GM10847 (cell line): ENCODE measurements around the gene RNASE8.

Experiments
- POLR2A ChIP-seq: IDR thresholded peaks from 2 replicates; pipeline ENCODE4 v1.6.1; 2011; ENCODE audit not compliant: insufficient read length; ENCODE audit errors: extremely low read depth

Gene RNASE8

DNA sequence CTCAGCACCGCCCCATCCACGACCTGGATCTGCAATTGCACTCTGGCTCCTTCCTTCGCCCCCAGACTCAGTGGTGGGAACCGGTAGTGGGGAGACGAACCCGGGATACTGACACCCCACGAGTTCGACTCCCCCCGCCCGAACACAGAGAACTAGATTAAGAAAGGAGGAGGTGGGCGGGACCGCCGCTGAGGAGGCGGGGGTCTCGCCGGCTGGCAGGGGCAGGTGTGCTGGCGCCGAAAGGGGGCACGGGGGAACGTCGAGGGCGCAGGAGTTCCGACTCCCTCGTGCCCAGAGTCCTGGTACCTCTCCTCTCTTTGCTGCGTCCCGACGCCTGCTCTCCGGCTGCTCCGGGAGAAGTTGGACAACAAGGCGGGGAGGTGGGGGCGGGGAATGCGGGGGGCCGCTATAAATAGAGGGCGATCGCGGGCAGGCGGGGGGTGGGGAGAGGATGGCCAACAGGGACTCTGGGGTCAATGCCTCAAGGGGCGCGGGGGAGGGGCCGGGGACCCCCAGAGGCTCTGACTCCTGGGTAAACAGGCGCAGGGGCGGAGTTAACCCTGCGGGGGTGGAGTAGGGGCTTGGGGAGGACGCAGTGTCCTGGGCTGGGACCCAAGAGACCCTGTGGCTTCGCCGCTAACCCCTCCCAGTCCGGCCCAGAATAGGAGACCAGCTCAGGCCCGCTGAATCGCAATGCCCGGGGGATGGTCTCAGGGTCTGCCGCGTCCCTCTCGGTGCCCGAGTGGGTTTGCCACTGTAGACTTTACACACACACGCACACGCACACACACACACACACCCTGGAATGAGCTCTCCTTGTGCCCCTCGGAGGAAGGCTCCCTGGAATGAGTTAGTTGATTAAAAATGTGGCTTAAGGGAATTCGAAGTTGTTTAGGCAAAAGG lies 32.0 kb upstream of the RNASE8 start:
- TF ChIP-seq POLR2A: no peak

DNA sequence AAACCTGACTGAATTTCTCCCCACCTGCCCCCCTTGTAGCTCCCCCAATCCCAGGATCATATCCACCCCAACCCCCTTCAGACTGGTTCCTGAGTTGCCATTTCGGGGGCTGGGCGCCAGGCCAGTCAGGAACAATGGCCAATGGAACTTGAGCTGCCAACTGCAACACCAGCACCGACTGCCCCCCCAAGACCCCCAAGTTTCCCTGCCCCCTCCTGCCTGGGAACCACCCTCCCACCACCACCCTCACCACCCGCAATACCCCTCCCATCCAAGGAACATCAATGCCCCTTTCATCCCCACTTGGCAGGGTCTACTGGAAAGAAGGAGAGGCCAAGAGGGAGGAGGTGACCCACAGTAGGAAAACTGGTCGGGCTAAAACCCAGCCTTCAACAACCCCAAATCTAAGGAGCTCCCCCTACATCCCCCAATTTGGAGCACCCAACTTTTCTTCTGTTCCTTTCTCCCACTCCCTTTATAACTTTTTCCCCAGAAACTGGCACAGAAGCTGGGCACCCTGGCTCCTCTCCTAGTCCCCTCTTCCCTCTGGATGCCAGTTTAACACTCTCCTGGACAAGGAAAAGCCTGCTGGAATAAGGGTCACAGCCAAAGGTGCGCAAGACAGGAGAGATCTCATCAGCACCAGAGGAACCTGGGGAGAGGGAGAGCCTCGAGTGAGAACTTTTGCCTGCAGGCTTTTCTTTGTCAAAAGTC lies 31.2 kb upstream of the RNASE8 start:
- no peak for TF ChIP-seq POLR2A

DNA sequence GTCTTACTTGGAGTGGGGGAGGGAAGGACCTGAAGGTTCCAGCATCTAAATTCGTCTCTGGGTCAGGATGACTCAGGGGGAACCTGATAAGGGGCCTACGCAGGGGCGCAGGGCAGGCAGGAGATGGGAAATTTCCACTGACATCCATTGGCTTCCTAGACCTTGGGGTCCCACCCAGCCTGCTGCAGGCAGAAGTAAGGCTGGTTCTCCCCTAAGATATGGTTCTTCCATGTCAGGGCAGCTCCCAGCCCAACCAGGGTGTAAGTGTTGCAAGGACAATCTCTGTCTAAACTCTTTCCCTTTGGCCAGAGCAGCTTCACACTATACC lies 30.7 kb upstream of the RNASE8 start:
- TF ChIP-seq POLR2A: no peak

- no peak for TF ChIP-seq POLR2A
These were observed 27.7 kb upstream of the RNASE8 start, which contains the start of gene TPPP2 for GRCh38 chr14:21029917-21030316. Gene TPPP2 (plus strand): TSS chr14:21030217. CDS start chr14:21030582, 365 bp downstream.

- TF ChIP-seq POLR2A: no peak
These were observed 27.1 kb upstream of the RNASE8 start for GRCh38 chr14:21030531-21030930.

DNA sequence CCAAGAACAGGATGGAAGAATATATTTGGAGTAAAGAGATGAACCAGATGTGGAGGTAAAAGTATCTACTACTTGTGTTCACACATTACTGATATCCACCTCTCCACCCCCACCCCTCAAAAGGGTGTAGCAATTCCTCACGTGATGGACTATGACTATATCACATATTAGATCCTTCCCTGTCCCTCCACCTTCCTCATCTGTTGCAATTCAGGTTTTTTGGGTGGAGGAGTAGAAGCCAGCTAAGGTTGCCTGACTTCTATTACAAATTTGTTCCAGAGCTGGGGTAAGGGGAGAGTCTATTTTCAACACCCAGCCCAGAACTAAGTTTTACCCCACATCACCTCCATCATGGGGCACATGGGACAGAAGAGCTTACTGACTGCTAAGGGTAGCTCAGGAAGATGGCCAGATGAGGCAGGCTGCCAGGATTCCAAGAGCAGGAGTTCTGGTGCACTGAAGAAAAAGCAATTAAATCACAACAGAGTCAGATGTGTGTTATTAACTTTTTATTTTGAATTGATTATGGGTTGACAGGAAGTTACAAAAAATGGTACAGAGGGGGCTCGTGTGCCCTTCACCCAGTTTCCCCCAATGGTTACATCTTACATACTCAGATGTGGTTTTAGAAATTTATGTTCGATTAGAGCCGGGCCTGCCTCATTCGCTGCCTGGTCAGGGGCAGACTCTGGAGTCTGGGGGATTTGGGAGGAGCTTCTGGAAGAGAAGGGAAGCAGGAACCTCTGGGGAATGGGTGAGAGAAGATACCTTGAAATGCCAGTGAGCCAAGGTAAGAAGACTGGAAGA lies 25.1 kb upstream of the RNASE8 start:
- TF ChIP-seq POLR2A: no peak

GRCh38 chr14:21033133-21033698 lies 24.4 kb upstream of the RNASE8 start:
- no peak for TF ChIP-seq POLR2A

GRCh38 chr14:21034707-21035106 lies 22.9 kb upstream of the RNASE8 start, which contains the start of gene RNASE13:
Gene RNASE13 (minus strand): TSS chr14:21034807. CDS start chr14:21034288, 519 bp downstream.
- TF ChIP-seq POLR2A: no peak

GRCh38 chr14:21036751-21037150 lies 20.9 kb upstream of the RNASE8 start:
- TF ChIP-seq POLR2A: no peak

DNA sequence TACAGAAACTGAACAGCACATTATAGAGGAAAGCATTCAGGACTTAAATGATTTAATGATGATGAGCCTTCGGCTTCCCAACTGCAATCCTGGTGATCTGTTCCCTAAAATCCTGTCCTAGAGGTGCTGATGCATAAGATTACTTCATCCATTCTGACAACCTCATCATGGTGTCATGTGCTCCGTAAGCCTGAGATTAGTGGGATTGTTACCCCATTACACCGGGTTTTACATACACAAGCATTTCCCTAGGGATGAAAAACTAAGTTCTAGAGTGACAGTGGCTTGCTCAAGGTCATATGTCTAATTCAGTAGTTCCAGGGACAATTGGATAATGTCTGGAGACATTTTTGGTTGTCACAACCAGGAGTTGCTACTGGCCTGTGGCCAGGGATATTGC lies 20.5 kb upstream of the RNASE8 start:
- no peak for TF ChIP-seq POLR2A

DNA sequence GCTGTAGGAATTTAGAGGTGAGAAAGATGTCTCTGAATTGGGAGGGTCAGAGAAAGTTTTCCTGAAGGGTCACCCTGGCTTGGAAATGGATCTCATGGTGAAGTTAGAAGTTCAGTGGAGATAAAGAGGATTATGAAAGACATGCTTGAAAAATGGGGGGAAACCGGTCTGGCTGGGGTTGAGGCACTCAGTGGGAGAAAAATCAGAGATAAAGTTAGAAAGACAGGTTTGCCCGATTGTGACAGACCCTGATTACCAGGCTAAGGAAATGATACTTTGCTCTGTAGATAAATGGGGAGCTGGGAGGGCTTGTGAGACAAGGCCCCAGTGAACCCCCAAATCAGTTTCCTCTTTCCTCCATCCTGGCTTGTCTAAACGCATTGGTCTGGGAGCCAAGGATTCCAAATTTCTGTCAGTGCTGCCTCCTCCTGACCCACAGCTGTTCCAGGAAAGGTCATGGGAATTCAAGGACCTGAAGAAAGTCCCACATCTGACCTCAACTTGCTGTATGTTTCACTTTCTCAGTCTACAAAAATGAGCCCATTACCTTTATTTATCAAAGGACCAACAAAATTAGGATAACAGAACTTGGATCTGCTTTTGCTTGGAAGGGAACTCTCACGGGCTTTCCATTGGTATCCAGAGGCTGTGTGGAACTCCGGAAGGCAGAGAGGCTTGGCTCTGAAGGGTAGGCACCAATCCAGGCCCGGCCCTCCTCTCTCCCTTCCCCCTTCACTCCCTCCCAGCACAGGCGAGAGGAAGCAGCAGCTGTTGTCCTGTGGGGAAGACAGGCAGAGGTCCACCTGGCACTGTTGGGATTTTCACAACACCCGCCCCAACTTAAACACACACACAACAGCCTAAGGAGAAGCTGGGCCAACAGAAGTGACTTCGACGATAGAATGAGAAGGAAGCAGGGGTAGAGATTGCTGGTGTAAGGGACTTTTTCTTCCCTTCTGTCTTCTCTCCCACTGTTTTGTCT lies 18.9 kb upstream of the RNASE8 start:
- no peak for TF ChIP-seq POLR2A

DNA sequence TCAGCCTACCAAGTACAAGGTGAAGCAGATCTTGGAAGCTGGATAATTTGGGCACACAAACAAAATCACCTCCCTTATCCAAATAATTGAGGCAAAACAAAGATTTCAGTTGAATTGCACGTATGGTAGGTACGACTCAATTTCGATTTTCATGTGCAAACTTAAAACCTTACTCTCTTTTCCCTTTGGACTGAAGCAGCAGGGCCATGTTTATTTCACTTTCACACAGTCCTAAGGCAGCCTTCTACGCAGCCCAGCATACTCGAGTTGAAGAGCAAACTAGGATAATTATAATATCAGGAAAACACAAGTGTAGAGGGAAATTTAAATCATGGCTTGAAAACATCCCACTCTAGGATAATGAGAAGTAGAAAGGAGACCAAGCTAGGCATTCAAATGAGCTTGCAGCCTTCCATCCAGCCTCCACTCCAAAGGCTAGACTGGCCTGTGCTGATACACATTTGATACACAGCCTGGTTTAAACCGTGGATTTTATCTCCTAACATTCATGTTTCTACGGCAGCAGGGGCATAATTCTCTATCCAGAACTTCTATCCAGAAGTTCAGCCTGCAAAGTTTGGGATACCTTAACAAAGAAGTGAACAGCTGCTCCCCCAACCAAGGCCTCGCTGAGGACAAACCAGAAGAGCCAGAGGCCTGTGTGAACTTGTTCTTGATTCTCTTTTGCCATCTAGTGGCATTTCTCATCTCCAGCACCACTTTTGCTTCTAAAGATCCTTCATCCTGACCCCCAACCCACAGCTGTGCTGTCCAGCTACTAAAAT lies 17.8 kb upstream of the RNASE8 start:
- no peak for TF ChIP-seq POLR2A

DNA sequence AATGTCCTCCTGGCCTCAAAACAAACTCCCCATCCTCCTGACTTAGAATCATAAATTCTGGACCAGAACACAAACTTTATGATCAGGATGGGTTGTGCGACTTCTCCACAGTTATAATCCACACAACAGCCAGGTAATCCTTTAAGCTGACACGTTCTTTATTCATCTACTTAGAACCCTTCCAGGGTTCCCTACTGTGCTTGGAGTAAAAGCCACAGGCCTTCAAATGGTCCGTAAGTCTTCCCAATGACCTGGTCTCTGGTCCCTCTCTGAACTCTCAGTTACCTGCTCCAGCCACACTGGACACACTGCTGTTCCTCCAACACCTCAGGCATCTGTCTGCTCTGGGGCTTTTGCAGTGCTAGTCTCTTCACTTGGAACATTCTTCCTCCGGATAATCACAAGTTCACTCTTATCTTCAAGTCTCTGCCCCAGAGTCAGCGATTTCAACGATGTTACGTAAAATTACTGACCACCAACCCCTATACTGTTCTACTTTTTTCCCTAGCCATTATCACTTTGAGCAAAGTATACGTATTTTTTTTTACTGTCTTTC lies 17.2 kb upstream of the RNASE8 start:
- no peak for TF ChIP-seq POLR2A
